Neuronal stem cell (in vitro differentiated cells): ENCODE data around the gene CYP46A1.
A peak's percentile ranks its signal among the peaks of the same experiment; 100 is the strongest.

Source experiments
- DNase-seq: peaks from one replicate; pipeline ENCODE4 v3.0.0-alpha.2; 2013; ENCODE audit warnings: low spot score
- H2AFZ ChIP-seq: one replicate; pipeline ENCODE4 v1.6.1; 2013; ENCODE audit warnings: mild to moderate bottlenecking, low read length, inconsistent platforms
- H2AK5ac ChIP-seq: 2 replicates; pipeline ENCODE4 v1.6.1; 2013; ENCODE audit warnings: low read depth, mild to moderate bottlenecking, inconsistent platforms, low read length, moderate library complexity, mixed read lengths
- H2BK120ac ChIP-seq: 2 replicates; pipeline ENCODE4 v1.6.1; 2013; ENCODE audit warnings: low read depth, mild to moderate bottlenecking, inconsistent platforms, low read length, moderate library complexity, mixed read lengths
- H2BK12ac ChIP-seq: one replicate; pipeline ENCODE4 v1.6.1; 2013; ENCODE audit warnings: low read length, inconsistent platforms
- H2BK15ac ChIP-seq: 2 replicates; pipeline ENCODE4 v1.6.1; 2013; ENCODE audit warnings: mild to moderate bottlenecking, low read length, inconsistent platforms, mixed read lengths
- H2BK5ac ChIP-seq: one replicate; pipeline ENCODE4 v1.6.1; 2013; ENCODE audit warnings: inconsistent platforms, mild to moderate bottlenecking, low read length, moderate library complexity
- H3K14ac ChIP-seq: one replicate; pipeline ENCODE4 v1.6.1; 2013; ENCODE audit warnings: low read length, inconsistent platforms
- H3K18ac ChIP-seq: 2 replicates; pipeline ENCODE4 v1.6.1; 2013; ENCODE audit warnings: low read length, inconsistent platforms
- H3K23ac ChIP-seq: 2 replicates; pipeline ENCODE4 v1.6.1; 2013; ENCODE audit warnings: low read depth, mild to moderate bottlenecking, mixed read lengths, low read length, inconsistent platforms; ENCODE audit not compliant: poor library complexity
- H3K27ac ChIP-seq: replicated peaks from 3 replicates; pipeline ENCODE4 v1.5.1; 2013; ENCODE audit warnings: low read length, inconsistent platforms
- H3K27me3 ChIP-seq, 3 experiments: 2 replicates each; pipeline ENCODE4 v1.6.1; 2013; ENCODE audit warnings: low read length in 3 of 3, mild to moderate bottlenecking in 2 of 3, inconsistent platforms in 1 of 3, low read depth in 1 of 3, mixed read lengths in 1 of 3, moderate library complexity in 1 of 3; ENCODE audit not compliant: control insufficient read depth in 3 of 3, insufficient read depth in 3 of 3
- H3K36me3 ChIP-seq, 2 donors: replicated peaks in 1 of 2; 2 replicates each; pipeline ENCODE4 v1.6.1; 2013; ENCODE audit warnings: low read length in 2 of 2; ENCODE audit not compliant: control insufficient read depth in 2 of 2, insufficient read depth in 2 of 2
- H3K4ac ChIP-seq: 2 replicates; pipeline ENCODE4 v1.6.1; 2013; ENCODE audit warnings: inconsistent platforms, mild to moderate bottlenecking, low read length, moderate library complexity
- H3K4me1 ChIP-seq, 2 donors: 1 replicate in 1 of 2; 2 replicates in 1 of 2; pipeline ENCODE4 v1.6.1; 2013; ENCODE audit warnings: low read length in 2 of 2, low read depth in 1 of 2; ENCODE audit not compliant: control insufficient read depth in 2 of 2, insufficient read depth in 1 of 2
- H3K4me2 ChIP-seq: one replicate; pipeline ENCODE4 v1.6.1; 2013; ENCODE audit warnings: mild to moderate bottlenecking, low read length, inconsistent platforms; ENCODE audit not compliant: insufficient read depth, poor library complexity, severe bottlenecking
- H3K4me3 ChIP-seq, 2 donors: 2 replicates each; pipeline ENCODE4 v1.5.1; 2013; ENCODE audit warnings: low read length in 2 of 2, mild to moderate bottlenecking in 2 of 2, inconsistent platforms in 1 of 2, moderate library complexity in 1 of 2
- H3K79me1 ChIP-seq: one replicate; pipeline ENCODE4 v1.6.1; 2013; ENCODE audit warnings: low read depth, mild to moderate bottlenecking, inconsistent platforms, low read length, moderate library complexity
- H3K9ac ChIP-seq: one replicate; pipeline ENCODE4 v1.6.1; 2013; ENCODE audit warnings: mild to moderate bottlenecking, low read depth, low read length, inconsistent platforms; ENCODE audit not compliant: poor library complexity
- H3K9me3 ChIP-seq, 2 donors: replicated peaks in 1 of 2; 2 replicates each; pipeline versions ENCODE3 to v1.6.1; 2013; ENCODE audit warnings: low read length in 2 of 2, mild to moderate bottlenecking in 2 of 2, inconsistent platforms in 1 of 2, low read depth in 1 of 2, mixed read lengths in 1 of 2, moderate library complexity in 1 of 2; ENCODE audit not compliant: control insufficient read depth in 2 of 2, insufficient read depth in 1 of 2
- H4K8ac ChIP-seq: one replicate; pipeline ENCODE4 v1.6.1; 2013; ENCODE audit warnings: low read depth, mild to moderate bottlenecking, inconsistent platforms, low read length, moderate library complexity
- H4K91ac ChIP-seq: one replicate; pipeline ENCODE4 v1.6.1; 2013; ENCODE audit warnings: low read length, low read depth, mild to moderate bottlenecking, inconsistent platforms; ENCODE audit not compliant: poor library complexity
- WGBS, 2 donors: extraction: QIAGEN DNeasy Blood & Tissue Kit; methylation state at CpG; one replicate each; pipeline ENCODE4 v1.1.7; 2013; ENCODE audit warnings: missing lambda C conversion rate in 2 of 2, mixed read lengths in 1 of 2; ENCODE audit not compliant: insufficient read length in 2 of 2, insufficient replicate concordance in 1 of 2; ENCODE audit errors: extremely low coverage in 2 of 2; 5-methylcytosine and 5-hydroxymethylcytosine counted together

CYP46A1 gene

DNA sequence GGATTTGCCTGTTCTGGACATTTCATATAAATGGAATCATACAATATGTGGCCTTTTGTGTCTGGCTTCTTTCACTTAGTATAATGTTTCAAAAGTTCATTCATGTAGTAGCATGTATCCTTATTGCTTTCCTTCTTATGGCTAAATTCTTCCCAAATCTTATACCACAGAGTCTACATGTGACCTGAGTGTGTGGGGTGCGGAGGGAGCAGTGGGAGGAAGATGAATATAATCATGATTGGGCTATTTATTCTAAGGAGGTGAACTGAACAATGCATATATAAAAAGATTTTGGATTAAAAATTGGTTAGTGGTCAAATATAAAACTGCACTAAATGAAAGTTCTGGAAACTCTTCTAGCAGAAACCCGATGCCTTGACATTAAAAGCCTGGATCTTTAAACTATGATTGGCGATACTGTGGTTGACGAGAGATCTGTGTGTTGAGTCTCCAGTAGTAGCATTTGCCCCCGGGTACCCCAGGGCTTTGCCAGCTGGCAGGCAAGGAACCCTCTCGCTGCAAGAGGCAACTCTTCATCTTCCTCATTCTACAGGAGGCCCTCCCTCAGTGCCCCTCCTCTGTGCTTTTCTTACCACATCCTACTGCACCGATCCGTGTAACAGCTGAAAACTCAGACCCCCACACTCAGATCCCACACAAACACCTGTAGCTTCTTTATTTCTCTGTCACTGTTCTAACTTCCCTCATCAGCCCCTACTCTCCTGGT lies 2.6 kb downstream of the CYP46A1 start:
- Histone ChIP-seq H3K79me1 (no peaks in the 10 kb centered on the region), H2AFZ (no peak overlapping the region), H4K91ac (no peak overlapping the region), H4K8ac (no peak overlapping the region), H2AK5ac (no peak overlapping the region), H2BK120ac (no peak overlapping the region), H3K9ac (no peak overlapping the region), H2BK12ac (no peak overlapping the region), H3K36me3 (peaks cover 0 to under 1% of the 10 kb centered on the region in 2 donors), H2BK5ac (no peak overlapping the region), H3K4me2 (no peak overlapping the region), H3K14ac (no peak overlapping the region), H2BK15ac (no peak overlapping the region), H3K4me1 (peaks cover 9 to 19% of the 10 kb centered on the region in 2 donors), H3K4ac (no peak overlapping the region), H3K27ac (no peak overlapping the region), H3K4me3 (no peak overlapping the region), H3K18ac (no peak overlapping the region), H3K27me3 (no peaks in the 10 kb centered on the region), H3K9me3 (no peaks in the 10 kb centered on the region), H3K23ac (no peak overlapping the region)
- no CpG with 5 or more reads among the region's 8 CpGs for WGBS, 2 donors
- DNase-seq, result no peak

DNA sequence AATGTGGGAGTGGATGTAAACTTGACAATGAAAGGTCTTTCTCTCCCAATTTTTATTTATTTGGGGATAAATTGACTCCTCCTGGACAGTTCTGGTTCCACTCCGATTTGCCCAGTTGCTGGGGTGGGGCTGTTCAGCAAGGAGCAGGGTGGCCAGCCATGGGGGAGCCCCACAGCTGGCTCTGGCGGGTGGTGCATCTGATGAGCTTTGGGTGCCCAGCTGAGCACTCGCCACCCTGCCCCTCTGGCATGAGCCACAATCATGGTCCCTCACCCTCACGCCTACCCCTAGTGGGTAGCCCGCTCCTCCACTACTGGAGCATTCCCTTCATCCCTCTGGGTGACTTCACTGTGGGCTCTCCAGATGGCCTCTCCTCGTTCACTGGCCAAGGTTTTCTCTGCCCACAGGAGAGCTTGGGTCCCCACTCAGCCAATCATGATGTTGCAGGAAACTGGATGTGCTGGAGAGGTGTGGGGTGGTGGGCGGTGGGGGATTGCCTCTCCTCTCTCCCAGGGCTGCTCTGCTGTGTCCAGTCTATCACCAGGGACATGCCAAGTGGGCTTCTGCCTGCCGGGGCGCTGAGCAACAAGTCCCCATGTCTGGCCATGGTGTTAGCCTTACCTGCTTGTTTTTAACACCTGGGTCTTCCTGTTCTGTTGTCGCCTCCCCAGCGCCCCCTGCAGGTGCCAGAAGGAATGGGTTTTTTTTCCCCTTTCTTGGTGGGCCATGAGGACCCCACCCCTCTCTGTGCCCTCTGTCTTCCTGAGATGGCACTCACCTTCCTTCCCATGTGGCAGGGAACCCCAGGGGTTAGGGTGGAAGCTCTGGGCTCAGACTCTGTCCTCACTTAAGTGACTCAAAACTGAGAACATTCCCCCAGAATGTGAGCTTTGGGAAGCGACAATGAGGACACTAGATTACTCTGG lies 3.4 kb downstream of the CYP46A1 start:
- H3K27me3 ChIP-seq, result no peaks in the 10 kb centered on the region
- no peak overlapping the region for H3K4me2 ChIP-seq
- H3K18ac ChIP-seq, result peak overlapping the region; percentile 56
- no peak overlapping the region for H2BK120ac ChIP-seq
- H3K27ac ChIP-seq, result no peak overlapping the region
- no CpG with 5 or more reads among the region's 12 CpGs for WGBS, 2 donors
- H3K4ac ChIP-seq, result no peak overlapping the region
- H3K14ac ChIP-seq, result no peak overlapping the region
- no peak overlapping the region for H2BK5ac ChIP-seq
- peaks cover 0 to 4% of the 10 kb centered on the region in 2 donors for H3K36me3 ChIP-seq
- no peaks in the 10 kb centered on the region for H3K9me3 ChIP-seq
- peak overlapping the region; percentile 40 for H2AK5ac ChIP-seq
- no peak overlapping the region for H4K8ac ChIP-seq
- no peak overlapping the region for H4K91ac ChIP-seq
- no peak overlapping the region for H2BK12ac ChIP-seq
- H3K4me3 ChIP-seq, result no peak overlapping the region
- no peak overlapping the region for H3K23ac ChIP-seq
- DNase-seq, result peak; percentile 47
- no peak overlapping the region for H2BK15ac ChIP-seq
- H3K4me1 ChIP-seq, result peaks cover 9 to 17% of the 10 kb centered on the region in 2 donors
- H3K79me1 ChIP-seq, result no peaks in the 10 kb centered on the region
- no peak overlapping the region for H3K9ac ChIP-seq
- H2AFZ ChIP-seq, result no peak overlapping the region

DNA sequence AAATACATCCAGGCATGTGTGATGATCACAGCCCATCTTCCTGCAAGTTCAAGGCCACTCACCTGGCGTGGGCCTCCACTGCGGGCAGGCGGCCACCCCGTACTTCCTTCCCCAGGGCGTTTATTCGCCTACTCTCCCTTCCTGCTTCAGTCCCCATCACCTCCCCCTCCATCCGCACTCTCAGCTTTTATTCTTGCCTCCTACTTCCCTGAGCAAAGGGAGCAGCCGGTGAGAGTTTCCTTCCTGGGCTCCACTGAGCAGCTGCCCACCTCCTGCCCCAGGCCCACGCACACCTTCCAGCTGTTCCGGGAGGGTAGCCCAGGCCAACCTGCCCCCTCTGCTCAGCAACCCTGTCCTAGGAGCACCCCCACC lies 4.1 kb downstream of the CYP46A1 start:
- WGBS, 2 donors, result no CpG with 5 or more reads among the region's 10 CpGs
- DNase-seq, result no peak
- H2AK5ac ChIP-seq, result peak overlapping the region; percentile 40

DNA sequence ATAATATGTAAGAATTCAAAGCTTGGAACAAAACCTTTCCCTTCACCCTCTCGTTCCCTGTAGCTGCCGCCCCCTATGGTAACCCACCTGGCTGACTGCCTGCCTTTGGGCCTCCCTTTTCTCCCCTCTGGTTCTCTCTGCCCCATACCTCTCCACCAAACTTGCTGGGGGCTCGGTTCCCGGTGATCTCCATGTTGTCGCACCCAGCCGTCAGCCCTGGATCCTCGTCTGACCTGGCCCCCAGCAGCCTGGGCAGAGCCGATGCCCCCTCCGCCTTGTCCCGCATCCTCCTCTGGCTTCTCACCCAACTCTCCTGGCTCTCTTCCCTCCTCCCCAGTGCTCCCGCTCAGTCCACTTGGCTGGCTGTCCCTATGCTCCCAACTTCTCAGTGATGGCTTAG lies 4.5 kb downstream of the CYP46A1 start:
- Histone ChIP-seq H3K27me3 (no peaks in the 10 kb centered on the region), H3K23ac (no peak overlapping the region)
- no CpG with 5 or more reads among the region's 11 CpGs for WGBS, 2 donors

More for the DNA sequence above, 4.1 kb downstream of the CYP46A1 start:
- Histone ChIP-seq H3K27me3 (no peaks in the 10 kb centered on the region), H2BK12ac (no peak overlapping the region), H4K8ac (no peak overlapping the region), H2BK5ac (no peak overlapping the region), H2AFZ (no peak overlapping the region), H3K79me1 (no peaks in the 10 kb centered on the region), H3K23ac (no peak overlapping the region), H3K36me3 (peaks cover 0 to 4% of the 10 kb centered on the region in 2 donors), H3K4ac (no peak overlapping the region), H3K4me1 (peaks cover 5 to 12% of the 10 kb centered on the region in 2 donors), H3K18ac (no peak overlapping the region), H2BK15ac (peak overlapping the region; percentile 28), H4K91ac (no peak overlapping the region), H3K14ac (no peak overlapping the region), H3K9ac (no peak overlapping the region), H3K4me2 (no peak overlapping the region), H3K4me3 (no peak overlapping the region), H2BK120ac (no peak overlapping the region), H3K27ac (no peak overlapping the region), H3K9me3 (no peaks in the 10 kb centered on the region)

More for the DNA sequence above, 4.5 kb downstream of the CYP46A1 start:
- Histone ChIP-seq H3K4me3 (no peak overlapping the region), H2BK120ac (no peak overlapping the region), H2BK12ac (no peak overlapping the region), H2BK15ac (peak overlapping the region; percentile 28), H3K79me1 (no peaks in the 10 kb centered on the region), H3K9ac (no peak overlapping the region), H3K4me2 (no peak overlapping the region), H3K4ac (no peak overlapping the region), H2AK5ac (no peak overlapping the region), H3K4me1 (peaks cover 5 to 12% of the 10 kb centered on the region in 2 donors), H3K9me3 (no peaks in the 10 kb centered on the region), H3K18ac (peak overlapping the region; percentile 84), H4K8ac (no peak overlapping the region), H3K27ac (no peak overlapping the region), H4K91ac (no peak overlapping the region), H2BK5ac (no peak overlapping the region), H3K36me3 (peaks cover 0 to 4% of the 10 kb centered on the region in 2 donors), H3K14ac (no peak overlapping the region), H2AFZ (no peak overlapping the region)
- DNase-seq, result no peak
